K562 (cell line): ENCODE measurements around the gene ACBD4. TPM values are rescaled to one million over a fixed set of nuclear protein-coding genes. Genes with fewer than 3 reads are reported as not detected.

ENCODE experiments used
- BCL6 ChIP-seq: fragments of 250-450 bp; sonication (Bioruptor Pico); IDR thresholded peaks from 2 replicates; pipeline ENCODE4 v1.4.0; 2020
- HIVEP1 ChIP-seq: fragments of 250-450 bp; sonication (Bioruptor Pico); IDR thresholded peaks from 2 replicates; pipeline ENCODE4 v1.4.0; 2020; ENCODE audit warnings: mild to moderate bottlenecking
- HNRNPH1 ChIP-seq: fragments of 200-400 bp; formaldehyde crosslinking; optimal IDR thresholded peaks from 2 replicates; pipeline ENCODE3; 2017; ENCODE audit warnings: low read depth, mild to moderate bottlenecking, low read length, moderate library complexity
- LCOR ChIP-seq: sonication (generic); formaldehyde crosslinking; IDR thresholded peaks from 2 replicates; pipeline ENCODE4 v1.8.0; 2022; ENCODE audit warnings: mild to moderate bottlenecking, missing genetic modification reagents
- LEF1 ChIP-seq: fragments of 450-650 bp; IDR thresholded peaks from 2 replicates; pipeline ENCODE4 v1.6.1; 2016; ENCODE audit warnings: mild to moderate bottlenecking
- MTF1 ChIP-seq: fragments of 250-450 bp; sonication (Bioruptor Pico); IDR thresholded peaks from 2 replicates; pipeline ENCODE4 v1.9.0; 2021; ENCODE audit warnings: moderate library complexity, mild to moderate bottlenecking, inconsistent platforms, borderline replicate concordance
- ZKSCAN8 ChIP-seq: fragments of 200-800 bp; sonication (Bioruptor generic); IDR thresholded peaks from 2 replicates; pipeline ENCODE4 v1.6.1; 2016; ENCODE audit warnings: missing genetic modification characterization, missing compliant biosample characterization
- ZNF584 ChIP-seq: fragments of 200-800 bp; sonication (Bioruptor generic); IDR thresholded peaks from 2 replicates; pipeline ENCODE4 v1.6.1; 2016; ENCODE audit warnings: low read depth, mild to moderate bottlenecking, missing genetic modification characterization, missing compliant biosample characterization
- polyA plus RNA-seq, 8 experiments: library from polyadenylated mRNA; depleted of rRNA in 4 of 8; stranded (reverse) in 5 of 8; unstranded in 3 of 8; fragments of >200 nt; fragmentation: Nextera tagmentation in 2 of 8; fragmentation: Illumina TruSeq in 1 of 8; extraction: Ambion mirVana in 2 of 8; extraction: Trizol in 1 of 8; gene quantifications; 2 replicates each; pipeline versions ENCODE4 v1.2.1 to v1.2.3, GENCODE V29; 2011 to 2014; ENCODE audit warnings: inconsistent platforms in 1 of 8, missing spikeins in 1 of 8
- total RNA-seq, 7 experiments: library from RNA; depleted of rRNA in 6 of 7; stranded (reverse); fragments of >200 nt in 6 of 7; fragmentation: Illumina TruSeq in 2 of 7; extraction: Trizol in 2 of 7; gene quantifications; 2 replicates each; pipeline versions ENCODE4 v1.2.1 to v1.2.3, GENCODE V29; 2011 to 2021; ENCODE audit warnings: low replicate concordance in 1 of 7
- TF ChIP-seq, protein P1 (sequence below): fragments of 250-450 bp; sonication (Bioruptor Pico); IDR thresholded peaks from 2 replicates; pipeline ENCODE4 v1.9.0; 2021; ENCODE audit warnings: mild to moderate bottlenecking
- TF ChIP-seq, protein P2 (sequence below): sonication (generic); formaldehyde crosslinking; IDR thresholded peaks from 2 replicates; pipeline ENCODE4 v1.8.1; 2023; ENCODE audit warnings: mild to moderate bottlenecking, missing genetic modification reagents
- TF ChIP-seq, protein P3 (sequence below): fragments of 450-650 bp; IDR thresholded peaks from 2 replicates; pipeline ENCODE4 v1.6.1; 2014; ENCODE audit warnings: low read depth, mild to moderate bottlenecking, moderate library complexity, borderline replicate concordance
- TF ChIP-seq, protein P4 (sequence below): fragments of 250-450 bp; sonication (Bioruptor Pico); IDR thresholded peaks from 2 replicates; pipeline ENCODE4 v1.8.0; 2021; ENCODE audit warnings: borderline replicate concordance, mild to moderate bottlenecking, moderate library complexity; ENCODE audit not compliant: poor library complexity, severe bottlenecking
- TF ChIP-seq, protein P5 (sequence below), 2 experiments: fragments of 450-650 bp; IDR thresholded peaks; 2 replicates each; pipeline ENCODE4 v1.6.1; 2016
- TF ChIP-seq, protein P6 (sequence below): fragments of 450-650 bp; IDR thresholded peaks from 2 replicates; pipeline ENCODE4 v1.6.1; 2016; ENCODE audit warnings: mild to moderate bottlenecking
- TF ChIP-seq, protein P7 (sequence below): fragments of 250-450 bp; sonication (Bioruptor Pico); IDR thresholded peaks from 2 replicates; pipeline ENCODE4 v1.4.0; 2020; ENCODE audit warnings: mild to moderate bottlenecking, moderate library complexity

The ACBD4 gene
- total and polyA plus RNA-seq, 9 of the 15 experiments (the other 6 are each of a cell fraction or from before 2014, with no cell fraction given), result 0.14 to 6.9 (median 4.6) TPM

DNA sequence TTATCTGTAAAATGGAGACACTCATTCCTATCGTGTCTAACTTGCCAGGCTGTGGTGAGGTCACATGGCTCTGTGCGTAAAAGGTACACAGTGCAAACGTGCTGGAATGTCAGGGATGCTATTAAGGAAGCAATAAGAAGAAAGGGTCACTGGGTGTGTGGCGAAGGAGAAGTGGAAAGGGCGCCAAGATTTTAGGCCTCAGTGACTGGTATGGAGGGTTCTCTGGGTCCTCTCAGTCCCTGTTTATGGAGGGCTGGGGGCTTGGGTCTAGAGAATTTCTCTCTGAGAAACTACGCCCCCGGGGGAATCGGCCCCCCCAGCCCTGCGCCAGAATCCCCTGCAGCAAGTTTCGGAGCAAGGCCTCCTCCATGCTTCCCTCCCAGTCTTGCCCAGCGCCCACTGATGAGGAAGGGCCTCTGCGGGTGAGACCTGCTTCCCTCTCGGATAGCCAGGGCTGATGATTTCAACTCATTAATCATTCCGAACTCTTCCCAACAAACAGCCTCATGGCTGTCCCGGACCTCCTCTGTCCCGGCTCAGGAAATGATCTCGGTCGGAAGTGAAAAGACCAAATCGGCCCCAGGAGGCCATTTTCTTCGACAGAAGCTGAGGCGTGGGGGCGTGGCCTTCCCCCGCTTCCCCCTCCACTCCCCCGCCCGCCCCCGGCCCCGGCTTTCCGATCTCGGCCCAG is 11.5 kb downstream of the ACBD4 start (continued):
- TF ChIP-seq HIVEP1 (CRISPR knock-in tag) (no peak), LCOR (CRISPR knock-in tag) (no peak; the same call in 1 of the 2 replicates), ZKSCAN8 (0 out of 2 replicates have a peak, but pooled peaks have one; percentile 42), LEF1 (peak; percentile 48; the same call in 1 of the 2 replicates), HNRNPH1 (no peak), BCL6 (CRISPR knock-in tag) (no peak), ZNF584 (CRISPR knock-in tag) (peak; percentile 60; the same call in 1 of the 2 replicates), MTF1 (CRISPR knock-in tag) (peak; percentile 60; the same call in 1 of the 2 replicates)
- TF ChIP-seq, protein P1, sequence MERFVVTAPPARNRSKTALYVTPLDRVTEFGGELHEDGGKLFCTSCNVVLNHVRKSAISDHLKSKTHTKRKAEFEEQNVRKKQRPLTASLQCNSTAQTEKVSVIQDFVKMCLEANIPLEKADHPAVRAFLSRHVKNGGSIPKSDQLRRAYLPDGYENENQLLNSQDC (CRISPR knock-in tag), result no peak
- TF ChIP-seq, protein P2, sequence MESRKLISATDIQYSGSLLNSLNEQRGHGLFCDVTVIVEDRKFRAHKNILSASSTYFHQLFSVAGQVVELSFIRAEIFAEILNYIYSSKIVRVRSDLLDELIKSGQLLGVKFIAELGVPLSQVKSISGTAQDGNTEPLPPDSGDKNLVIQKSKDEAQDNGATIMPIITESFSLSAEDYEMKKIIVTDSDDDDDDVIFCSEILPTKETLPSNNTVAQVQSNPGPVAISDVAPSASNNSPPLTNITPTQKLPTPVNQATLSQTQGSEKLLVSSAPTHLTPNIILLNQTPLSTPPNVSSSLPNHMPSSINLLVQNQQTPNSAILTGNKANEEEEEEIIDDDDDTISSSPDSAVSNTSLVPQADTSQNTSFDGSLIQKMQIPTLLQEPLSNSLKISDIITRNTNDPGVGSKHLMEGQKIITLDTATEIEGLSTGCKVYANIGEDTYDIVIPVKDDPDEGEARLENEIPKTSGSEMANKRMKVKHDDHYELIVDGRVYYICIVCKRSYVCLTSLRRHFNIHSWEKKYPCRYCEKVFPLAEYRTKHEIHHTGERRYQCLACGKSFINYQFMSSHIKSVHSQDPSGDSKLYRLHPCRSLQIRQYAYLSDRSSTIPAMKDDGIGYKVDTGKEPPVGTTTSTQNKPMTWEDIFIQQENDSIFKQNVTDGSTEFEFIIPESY, result no peak
- TF ChIP-seq, protein P3, sequence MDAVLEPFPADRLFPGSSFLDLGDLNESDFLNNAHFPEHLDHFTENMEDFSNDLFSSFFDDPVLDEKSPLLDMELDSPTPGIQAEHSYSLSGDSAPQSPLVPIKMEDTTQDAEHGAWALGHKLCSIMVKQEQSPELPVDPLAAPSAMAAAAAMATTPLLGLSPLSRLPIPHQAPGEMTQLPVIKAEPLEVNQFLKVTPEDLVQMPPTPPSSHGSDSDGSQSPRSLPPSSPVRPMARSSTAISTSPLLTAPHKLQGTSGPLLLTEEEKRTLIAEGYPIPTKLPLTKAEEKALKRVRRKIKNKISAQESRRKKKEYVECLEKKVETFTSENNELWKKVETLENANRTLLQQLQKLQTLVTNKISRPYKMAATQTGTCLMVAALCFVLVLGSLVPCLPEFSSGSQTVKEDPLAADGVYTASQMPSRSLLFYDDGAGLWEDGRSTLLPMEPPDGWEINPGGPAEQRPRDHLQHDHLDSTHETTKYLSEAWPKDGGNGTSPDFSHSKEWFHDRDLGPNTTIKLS, result no peak; the same call in 1 of the 2 replicates
- TF ChIP-seq, protein P4, sequence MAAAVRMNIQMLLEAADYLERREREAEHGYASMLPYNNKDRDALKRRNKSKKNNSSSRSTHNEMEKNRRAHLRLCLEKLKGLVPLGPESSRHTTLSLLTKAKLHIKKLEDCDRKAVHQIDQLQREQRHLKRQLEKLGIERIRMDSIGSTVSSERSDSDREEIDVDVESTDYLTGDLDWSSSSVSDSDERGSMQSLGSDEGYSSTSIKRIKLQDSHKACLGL (CRISPR knock-in tag), result no peak
- TF ChIP-seq, protein P5, sequence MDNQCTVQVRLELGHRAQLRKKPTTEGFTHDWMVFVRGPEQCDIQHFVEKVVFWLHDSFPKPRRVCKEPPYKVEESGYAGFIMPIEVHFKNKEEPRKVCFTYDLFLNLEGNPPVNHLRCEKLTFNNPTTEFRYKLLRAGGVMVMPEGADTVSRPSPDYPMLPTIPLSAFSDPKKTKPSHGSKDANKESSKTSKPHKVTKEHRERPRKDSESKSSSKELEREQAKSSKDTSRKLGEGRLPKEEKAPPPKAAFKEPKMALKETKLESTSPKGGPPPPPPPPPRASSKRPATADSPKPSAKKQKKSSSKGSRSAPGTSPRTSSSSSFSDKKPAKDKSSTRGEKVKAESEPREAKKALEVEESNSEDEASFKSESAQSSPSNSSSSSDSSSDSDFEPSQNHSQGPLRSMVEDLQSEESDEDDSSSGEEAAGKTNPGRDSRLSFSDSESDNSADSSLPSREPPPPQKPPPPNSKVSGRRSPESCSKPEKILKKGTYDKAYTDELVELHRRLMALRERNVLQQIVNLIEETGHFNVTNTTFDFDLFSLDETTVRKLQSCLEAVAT (IDR thresholded peaks at IDR 0.05), result no peak
- TF ChIP-seq, protein P6, sequence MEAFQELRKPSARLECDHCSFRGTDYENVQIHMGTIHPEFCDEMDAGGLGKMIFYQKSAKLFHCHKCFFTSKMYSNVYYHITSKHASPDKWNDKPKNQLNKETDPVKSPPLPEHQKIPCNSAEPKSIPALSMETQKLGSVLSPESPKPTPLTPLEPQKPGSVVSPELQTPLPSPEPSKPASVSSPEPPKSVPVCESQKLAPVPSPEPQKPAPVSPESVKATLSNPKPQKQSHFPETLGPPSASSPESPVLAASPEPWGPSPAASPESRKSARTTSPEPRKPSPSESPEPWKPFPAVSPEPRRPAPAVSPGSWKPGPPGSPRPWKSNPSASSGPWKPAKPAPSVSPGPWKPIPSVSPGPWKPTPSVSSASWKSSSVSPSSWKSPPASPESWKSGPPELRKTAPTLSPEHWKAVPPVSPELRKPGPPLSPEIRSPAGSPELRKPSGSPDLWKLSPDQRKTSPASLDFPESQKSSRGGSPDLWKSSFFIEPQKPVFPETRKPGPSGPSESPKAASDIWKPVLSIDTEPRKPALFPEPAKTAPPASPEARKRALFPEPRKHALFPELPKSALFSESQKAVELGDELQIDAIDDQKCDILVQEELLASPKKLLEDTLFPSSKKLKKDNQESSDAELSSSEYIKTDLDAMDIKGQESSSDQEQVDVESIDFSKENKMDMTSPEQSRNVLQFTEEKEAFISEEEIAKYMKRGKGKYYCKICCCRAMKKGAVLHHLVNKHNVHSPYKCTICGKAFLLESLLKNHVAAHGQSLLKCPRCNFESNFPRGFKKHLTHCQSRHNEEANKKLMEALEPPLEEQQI, result no peak
- TF ChIP-seq, protein P7, sequence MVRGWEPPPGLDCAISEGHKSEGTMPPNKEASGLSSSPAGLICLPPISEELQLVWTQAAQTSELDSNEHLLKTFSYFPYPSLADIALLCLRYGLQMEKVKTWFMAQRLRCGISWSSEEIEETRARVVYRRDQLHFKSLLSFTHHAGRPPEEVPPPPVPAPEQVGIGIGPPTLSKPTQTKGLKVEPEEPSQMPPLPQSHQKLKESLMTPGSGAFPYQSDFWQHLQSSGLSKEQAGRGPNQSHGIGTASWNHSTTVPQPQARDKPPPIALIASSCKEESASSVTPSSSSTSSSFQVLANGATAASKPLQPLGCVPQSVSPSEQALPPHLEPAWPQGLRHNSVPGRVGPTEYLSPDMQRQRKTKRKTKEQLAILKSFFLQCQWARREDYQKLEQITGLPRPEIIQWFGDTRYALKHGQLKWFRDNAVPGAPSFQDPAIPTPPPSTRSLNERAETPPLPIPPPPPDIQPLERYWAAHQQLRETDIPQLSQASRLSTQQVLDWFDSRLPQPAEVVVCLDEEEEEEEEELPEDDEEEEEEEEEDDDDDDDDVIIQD (CRISPR knock-in tag), result peak; percentile 71; the same call in 1 of the 2 replicates
